NCI-H1092 treated with DMSO at 0.1 percent for 48 hours (cell line): ENCODE data around the gene CHD2.
"Not testable (repeated sequence)": the region's sequence is repeated elsewhere in the genome, so short reads cannot be mapped to it uniquely, and the experiment has no call there.

Experiments used
- DNase-seq: peaks from one replicate; lab custom pipeline; 2025; lab: John Stamatoyannopoulos, UW

Gene CHD2

GRCh38 chr15:93035953-93036810, 136.1 kb downstream of the CHD2 start:
- DNase-seq = peak; percentile 21

GRCh38 chr15:93036951-93037819, 137.1 kb downstream of the CHD2 start:
- peak; percentile 9 for DNase-seq

- DNase-seq = no peak
Observed at GRCh38 chr15:93037820-93038705, 137.9 kb downstream of the CHD2 start.

- not testable (repeated sequence) for DNase-seq
Observed at GRCh38 chr15:93039562-93040287, 139.6 kb downstream of the CHD2 start.

- no peak for DNase-seq
Observed at GRCh38 chr15:93040288-93041158, 140.4 kb downstream of the CHD2 start.

- DNase-seq = no peak
Observed at GRCh38 chr15:93041159-93041547, 141.0 kb downstream of the CHD2 start.

GRCh38 chr15:93042211-93042610, 142.1 kb downstream of the CHD2 start:
- no peak for DNase-seq

- no peak for DNase-seq
Observed at GRCh38 chr15:93042691-93043378, 142.7 kb downstream of the CHD2 start.

GRCh38 chr15:93043621-93044300, 143.6 kb downstream of the CHD2 start:
- no peak for DNase-seq

- no peak for DNase-seq
Observed at GRCh38 chr15:93044301-93045190, 144.4 kb downstream of the CHD2 start.

GRCh38 chr15:93045191-93045785, 145.2 kb downstream of the CHD2 start:
- DNase-seq = no peak

- DNase-seq = no peak
Observed at GRCh38 chr15:93046120-93046519, 146.0 kb downstream of the CHD2 start.

- no peak for DNase-seq
Observed at GRCh38 chr15:93046721-93047120, 146.6 kb downstream of the CHD2 start.

GRCh38 chr15:93047621-93048425, 147.7 kb downstream of the CHD2 start:
- DNase-seq = no peak

- no peak for DNase-seq
Observed at GRCh38 chr15:93048426-93048721, 148.2 kb downstream of the CHD2 start.

- DNase-seq = peak; percentile 18
Observed at GRCh38 chr15:93048759-93049161, 148.6 kb downstream of the CHD2 start.

GRCh38 chr15:93049233-93049632, 149.1 kb downstream of the CHD2 start:
- no peak for DNase-seq
